GM19328 (cell line): ENCODE data around the gene ZSCAN20.
A peak's percentile ranks its signal among the peaks of the same experiment; 100 is the strongest.

Source experiments
- ATAC-seq: cut with Tn5 transposase; IDR thresholded peaks from one replicate; pipeline ENCODE4 v1.9.1; 2021; ENCODE audit warnings: mild to moderate bottlenecking, moderate library complexity; ENCODE audit not compliant: unreplicated experiment

ZSCAN20 gene

DNA sequence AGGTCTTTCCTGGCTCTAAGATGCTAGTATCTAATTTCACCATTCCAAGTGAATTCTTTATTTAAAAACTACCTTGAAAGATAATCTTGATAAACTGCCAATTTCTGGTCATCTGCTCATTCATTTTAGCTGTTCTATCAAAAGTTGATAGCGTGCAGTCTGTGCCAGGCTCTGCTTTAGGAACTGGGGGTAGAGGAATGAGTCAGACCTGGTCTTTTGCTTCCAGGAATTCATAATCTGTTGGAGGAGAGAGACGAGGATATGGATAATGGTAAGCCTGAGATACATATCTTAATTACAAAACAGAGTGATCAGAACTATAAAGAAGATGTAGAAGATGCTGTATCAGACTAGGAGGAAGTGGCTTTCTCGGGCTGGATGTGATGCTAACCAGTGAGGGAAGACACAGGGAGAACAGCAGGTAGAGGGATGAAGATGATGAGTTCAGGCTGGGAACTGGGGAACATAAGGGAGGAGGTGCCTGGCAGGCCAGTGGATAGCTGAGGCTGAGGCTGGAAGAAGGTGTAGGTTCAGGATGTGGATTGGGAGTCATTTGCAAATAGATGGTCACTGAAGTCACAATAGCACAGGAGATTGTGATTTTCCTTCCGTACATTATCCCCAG is 29.3 kb upstream of the ZSCAN20 start:
- no peak for ATAC-seq

DNA sequence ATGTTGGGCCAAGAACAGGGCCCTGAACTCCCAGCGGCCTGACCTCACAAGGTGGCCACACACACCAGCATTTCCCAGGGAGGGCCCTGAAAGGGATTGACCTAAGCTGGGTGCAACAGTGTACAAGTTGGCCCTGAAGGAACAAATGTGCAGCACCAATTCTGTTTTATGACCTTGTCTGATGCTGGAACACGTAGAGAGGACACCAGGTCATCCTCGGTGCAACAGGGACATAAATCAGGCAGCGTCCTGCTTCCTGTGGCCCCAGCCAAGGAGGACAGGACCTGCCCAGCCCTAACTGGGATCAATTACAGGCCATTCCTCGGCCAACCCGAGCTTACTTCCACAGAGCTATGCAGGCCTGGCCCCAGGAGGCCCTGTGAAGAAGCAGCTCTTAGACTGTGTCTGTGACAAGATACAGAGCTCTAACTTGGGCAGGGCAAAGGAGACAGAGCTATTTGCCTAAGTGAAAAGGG is 28.7 kb upstream of the ZSCAN20 start:
- no peak for ATAC-seq

DNA sequence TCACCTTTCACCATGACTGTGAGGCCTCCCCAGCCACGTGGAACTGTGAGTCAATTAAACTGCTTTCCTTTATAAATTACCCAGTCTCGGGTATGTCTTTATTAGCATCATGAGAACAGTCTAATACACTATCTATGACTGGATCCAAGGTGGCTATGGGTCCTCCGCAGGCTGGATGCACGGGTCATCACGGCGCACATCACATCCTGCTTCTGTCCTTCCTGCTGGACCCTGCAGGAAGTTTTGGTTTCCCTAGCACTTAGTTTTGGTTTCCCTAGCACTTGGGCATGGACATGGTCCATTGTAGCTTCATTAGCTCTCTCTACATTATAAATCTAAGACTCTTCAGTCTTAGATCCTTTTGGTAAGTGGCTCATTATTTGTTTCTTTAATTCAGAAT is 27.3 kb upstream of the ZSCAN20 start:
- ATAC-seq, result no peak

DNA sequence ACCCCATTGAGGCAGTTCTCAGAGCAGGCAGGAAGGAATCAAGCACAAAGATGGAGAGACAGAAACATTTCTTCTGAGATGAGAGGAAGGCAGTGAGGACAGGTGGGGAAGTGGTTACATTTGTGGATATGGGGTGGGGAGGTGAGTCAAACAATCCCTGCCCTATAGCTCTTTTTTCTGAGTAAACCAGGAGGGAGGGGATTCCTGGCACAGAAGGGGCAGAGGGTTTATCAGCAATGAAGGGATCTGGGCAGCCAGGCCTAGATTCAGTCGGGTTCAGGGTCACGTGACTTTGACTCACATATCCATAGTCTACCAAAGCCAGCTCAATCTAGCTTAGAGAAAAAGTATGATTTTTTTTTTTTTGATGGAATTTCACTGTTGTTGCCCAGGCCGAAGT is 25.9 kb upstream of the ZSCAN20 start:
- no peak for ATAC-seq

DNA sequence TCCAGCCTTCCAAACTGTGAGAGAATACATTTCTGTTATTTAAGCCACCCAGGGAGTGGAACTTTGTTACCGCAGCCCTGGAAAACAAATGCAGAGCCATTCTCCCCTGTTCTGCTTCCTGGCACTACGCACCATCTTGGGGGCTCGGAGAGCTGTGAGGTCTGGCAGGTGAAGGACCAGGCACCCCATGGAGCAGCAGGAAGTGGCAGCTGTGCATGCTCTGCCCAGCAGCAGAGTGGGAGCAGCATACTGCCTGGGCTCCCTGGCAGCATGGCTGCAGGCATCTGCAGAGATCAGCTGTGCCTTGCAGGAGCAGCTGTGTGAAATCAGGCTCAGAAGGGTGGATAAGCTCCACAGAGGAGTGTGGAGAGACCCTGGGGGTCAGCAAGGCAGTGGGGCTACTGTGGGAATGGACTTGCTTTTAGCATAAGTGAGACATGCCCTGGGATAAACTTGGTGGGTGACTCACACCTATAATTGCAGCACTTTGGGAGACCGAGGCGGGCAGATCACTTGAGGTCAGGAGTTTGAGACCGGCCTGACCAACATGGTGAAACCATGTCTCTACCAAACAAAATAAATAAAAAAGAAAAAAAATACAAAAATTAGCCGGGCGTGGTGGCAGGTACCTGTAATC is 17.7 kb upstream of the ZSCAN20 start:
- no peak for ATAC-seq

DNA sequence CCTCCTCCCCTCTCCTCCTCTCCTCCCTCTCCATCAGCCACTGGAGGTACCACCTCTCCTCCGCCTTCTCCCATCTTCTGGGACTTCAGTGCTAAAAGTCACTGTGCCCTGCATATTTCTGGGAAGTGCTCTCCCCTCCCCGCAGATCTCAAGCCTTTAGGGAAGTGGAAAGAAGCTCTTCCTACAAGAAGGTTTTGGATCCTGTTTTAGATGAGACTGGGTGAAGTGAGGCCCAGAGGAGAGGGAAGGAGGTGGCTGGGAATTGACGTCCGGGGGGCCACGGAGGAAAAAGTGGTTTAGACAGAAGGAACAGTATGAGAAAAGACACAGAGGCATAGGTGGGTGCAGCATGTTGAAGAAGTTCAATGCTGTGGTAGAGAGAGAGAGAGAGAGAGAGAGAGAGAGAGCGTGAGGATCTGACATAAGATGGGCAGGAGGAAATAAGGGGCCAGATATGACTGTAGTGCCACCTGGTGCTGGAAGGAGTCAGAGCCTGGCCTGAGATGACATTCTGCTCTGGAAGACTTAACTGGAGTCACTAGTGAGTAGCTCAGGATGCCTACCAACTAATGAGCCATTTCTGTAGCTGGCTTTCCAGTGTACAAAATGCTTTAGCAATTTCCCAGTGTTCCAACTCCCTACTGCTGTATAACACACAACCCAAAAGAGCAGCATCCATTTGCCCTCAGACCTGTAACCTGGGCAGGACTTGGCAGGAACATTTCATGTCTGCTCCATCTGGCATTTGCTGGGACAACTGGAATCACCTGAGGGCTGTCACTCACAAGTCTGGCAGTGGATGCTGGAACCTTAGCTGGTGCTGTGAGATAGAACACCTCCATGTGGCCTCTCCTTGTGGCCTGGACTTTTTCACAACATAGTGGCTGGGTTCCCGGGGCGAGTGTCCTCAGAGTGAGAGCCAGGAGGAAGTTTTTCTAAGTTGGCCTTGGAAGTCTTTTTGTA is 16.6 kb upstream of the ZSCAN20 start:
- peak; percentile 57 for ATAC-seq

DNA sequence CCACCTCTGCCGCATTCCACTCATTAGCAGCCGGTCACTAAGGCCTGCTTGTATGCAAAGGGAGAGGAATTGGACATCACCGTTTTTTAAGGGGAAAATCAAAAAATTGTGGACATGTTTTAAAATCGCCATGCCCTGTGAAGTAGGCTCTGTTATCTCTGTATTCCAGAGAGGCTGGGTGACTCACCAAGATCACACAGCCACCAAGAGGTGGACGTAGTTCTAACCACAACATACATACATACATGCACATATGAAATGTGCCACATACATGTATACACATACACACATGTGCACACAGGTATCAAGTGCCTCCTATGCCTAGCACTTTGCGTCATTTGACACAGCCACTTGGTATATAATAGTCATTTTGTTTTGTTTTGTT is 16.0 kb upstream of the ZSCAN20 start:
- ATAC-seq, result no peak

DNA sequence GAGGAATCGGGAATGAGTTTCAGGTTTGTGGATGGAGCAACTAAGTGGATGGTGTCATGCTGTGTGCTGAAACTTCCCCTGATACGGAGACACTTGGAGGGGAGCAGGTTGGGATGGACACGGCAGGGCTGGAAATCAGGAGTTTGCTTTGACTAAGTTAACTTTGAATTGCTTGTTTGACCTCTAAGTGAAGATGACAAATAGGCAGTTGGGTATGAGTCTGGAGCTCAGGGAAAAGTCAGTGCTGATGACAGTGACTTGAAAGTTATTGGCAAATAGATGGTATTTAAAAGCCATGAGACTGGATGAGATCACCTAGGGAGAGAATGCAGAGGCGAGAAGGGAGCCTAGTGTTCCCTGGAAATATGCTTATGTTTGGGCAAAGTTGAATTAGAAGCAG is 12.8 kb upstream of the ZSCAN20 start:
- no peak for ATAC-seq

DNA sequence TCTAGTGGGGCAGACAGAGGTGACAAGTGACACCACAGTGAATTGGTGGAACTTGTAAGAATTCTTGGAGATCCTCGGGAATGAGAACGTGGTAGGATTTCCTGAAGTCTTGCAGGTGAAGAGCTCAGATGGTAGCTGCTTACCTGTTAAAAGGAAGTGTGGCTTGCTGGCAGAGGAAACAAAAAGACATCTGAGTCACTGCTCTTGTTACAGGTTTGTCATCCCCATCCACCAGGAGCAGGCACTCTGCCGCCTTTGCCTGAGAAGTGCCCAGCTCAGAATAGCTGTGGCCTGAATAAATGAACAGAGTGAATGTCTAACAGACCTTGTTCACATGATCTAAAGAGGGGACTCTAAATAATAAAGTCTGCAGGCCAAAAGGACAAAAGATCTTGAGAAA is 12.3 kb upstream of the ZSCAN20 start:
- no peak for ATAC-seq

DNA sequence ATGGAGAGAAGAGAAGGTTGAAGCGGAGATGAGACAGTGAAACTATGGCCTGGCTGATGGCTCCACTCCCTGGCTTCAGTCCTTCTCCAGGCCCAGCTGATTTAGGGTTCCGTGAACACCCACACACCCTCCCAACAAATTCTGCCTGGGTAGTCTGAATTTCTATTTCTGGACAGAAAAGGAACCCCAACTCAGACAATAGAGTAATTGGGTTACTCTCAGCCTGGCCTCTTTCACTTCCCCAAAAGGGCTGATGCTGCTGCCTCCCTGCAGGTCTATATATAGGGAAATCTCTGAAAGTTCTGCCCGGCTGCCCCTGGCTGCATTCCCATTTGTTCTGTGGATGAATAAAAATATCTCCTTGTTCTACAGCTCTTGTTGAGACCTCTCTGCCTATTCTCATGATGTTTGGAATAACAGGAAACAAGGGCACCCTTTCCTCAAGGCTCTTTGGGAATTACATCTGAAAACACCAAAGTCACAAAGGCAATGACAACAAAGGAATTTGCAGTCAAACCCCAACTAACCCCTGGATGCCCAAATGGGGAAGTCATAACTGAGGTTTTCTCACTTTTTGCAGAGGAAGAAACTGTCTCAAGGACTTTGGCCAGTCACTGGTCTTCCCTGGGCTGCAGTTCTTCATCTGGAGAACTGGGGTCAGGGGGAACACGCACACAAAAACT is 11.4 kb upstream of the ZSCAN20 start:
- peak; percentile 84 for ATAC-seq

DNA sequence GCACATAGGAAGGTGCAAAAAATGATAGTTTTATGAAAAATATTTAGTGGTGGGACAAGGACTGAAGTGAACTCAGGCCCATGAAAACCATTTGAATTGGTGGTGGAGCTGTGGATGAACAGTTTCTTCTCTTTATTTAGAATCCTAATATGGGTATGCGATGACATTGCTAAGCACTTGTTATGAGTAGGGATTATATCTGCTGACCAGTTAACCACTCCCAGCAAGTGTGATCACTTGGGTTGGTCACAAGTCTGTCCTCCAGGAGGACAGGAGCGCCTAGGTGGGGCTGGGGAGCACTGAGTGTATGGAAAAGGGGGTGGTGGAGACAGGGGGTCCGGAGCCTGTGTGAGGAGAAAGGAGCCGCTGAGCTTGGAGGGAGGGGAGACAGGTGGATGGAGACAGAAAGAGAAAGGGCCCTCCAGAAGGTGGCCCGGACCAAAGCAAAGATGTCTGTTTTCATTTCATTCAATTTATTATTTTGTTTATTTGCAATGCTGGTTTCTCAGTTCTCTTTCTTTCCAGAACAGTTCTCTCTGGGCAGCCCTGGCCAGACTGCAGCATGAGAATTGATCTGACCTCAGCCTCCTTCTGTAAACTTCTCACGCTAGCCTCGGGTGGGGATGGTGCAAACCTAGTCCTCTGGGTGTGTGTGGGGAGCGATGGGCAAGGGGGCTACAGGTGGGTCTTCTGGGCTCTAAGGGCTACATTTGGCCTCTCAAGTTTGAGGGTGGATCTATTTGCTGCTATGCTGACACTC is 9.9 kb upstream of the ZSCAN20 start:
- no peak for ATAC-seq

DNA sequence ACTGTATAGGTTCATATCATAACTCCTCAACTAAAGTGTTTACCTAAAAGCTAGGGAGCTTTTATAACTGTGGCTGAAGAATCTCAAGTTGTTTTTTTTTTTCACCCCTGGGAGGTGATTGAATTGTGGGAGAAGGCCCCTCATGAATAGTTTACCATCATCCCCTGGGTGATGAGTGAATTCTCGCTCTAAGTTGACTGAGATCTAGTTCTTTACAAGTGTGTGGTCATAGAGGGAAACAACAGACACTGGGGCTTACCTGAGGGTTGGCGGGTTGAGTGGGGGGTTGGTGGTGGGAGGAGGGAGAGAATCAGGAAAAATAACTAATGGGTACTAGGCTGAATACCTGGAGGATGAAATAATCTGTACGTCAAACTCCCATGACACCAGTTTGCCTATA is 7.9 kb upstream of the ZSCAN20 start:
- ATAC-seq, result no peak

DNA sequence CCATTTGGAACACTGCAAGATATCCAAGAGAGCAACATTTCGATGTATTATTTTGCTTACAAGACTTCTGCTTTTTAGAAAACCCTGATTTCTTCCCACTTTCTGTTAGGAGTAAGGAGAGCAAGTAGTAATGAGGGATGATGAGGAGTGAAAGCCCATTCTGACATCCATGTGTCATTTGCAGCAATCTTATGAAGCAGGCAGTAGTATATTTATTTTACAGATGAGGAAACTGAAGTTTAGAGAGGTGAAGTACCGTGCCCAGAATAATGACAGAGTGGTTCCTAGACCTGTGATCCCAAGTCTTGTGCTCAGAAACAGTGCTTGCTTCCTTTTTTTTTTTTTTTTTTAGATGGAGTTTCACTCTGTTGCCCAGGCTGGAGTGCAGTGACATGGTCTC is 7.1 kb upstream of the ZSCAN20 start:
- no peak for ATAC-seq

DNA sequence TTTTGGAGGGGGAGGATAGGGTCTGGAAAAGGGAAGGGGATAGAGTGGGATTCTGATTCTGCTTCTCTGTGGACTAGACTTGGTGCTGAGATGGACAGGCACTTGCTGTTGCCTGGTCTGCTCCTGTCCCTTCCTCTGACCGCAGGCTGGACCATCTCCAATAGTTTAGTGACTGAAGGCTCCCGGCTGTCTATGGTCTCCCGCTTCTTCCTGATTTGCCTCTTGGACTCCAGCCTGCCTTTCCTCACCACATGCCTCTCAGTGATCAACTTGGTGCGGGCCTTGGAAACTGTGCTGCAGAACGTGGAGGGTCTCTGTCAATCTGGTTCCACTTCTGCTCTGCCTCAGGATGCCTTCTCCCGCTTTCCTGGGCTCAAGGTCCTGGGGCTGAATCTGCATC is 6.3 kb upstream of the ZSCAN20 start:
- no peak for ATAC-seq

DNA sequence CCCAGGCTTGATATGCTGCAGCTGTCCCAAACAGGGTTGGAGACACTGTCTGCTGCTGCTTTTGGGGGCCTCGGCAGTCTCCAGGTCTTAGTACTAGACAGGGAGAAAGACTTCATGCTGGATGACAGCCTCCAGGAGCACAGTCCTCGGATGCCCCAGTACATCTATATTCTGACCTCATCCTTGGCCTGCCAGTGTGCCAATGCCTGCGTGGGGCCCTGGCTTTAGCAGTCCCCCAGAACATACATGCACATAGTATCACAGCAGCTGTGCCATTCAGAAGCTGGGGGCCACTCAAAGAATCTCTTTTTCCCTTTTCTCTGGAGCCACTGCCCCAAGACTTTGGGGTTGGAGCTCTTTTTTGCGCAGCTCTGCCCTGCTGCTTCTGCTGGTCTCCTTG is 4.4 kb upstream of the ZSCAN20 start:
- no peak for ATAC-seq

DNA sequence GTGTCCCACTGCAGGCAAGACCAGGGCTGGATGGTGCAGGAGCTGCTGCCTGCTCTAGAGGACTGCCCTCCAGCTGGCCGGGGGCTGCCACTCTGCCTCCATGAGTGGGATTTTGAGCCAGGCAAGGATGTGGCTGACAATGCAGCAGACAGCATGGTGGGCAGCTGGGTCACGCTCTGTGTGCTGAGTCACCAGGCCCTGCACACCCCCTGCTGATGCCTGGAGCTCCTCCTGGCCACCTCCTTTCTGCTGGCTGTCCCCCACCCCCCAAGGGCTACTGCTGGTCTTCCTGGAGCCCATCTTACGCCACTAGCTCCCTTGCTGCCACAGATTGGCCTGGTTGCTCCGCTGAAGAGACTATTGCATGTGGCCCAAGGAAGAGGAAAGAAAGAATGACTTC is 3.9 kb upstream of the ZSCAN20 start:
- no peak for ATAC-seq

DNA sequence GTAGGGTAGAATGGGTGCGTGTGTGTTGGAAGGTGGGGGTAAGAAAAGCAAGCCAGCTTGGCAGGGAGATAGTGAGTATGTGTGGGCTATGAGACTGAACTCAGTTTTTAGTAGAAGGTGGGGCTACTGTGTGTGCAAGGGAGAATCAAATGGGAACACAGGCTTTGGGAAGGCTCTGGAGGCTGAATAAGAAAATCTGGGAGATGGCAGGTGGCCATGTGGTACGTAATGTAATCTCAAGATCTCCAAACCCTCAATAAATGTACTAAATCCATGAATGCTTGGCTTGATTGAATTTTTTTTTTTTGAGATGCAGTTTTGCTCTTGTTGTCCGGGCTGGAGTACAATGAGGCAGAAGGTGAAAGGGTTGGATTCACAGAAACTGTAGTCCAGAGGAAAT is 3.5 kb upstream of the ZSCAN20 start:
- no peak for ATAC-seq

DNA sequence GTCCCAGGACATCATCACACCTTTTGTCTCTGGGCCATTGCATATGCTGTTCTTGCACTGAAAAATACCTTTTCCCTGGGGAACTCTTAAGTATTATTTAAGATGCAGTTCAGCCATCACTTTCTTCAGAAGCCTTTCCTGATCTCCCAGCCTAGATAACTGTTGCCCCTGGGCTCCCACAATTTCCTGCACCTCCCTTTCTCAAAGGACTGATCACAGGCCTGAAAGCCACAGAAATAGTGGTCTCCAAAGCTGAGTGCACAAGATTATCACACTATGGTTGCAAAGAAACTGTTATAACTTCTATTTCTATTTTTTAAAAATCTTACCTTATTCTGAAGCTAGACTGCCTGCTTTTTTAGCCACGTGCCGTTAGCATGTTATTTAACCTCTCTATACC is 2.8 kb upstream of the ZSCAN20 start:
- ATAC-seq, result no peak

DNA sequence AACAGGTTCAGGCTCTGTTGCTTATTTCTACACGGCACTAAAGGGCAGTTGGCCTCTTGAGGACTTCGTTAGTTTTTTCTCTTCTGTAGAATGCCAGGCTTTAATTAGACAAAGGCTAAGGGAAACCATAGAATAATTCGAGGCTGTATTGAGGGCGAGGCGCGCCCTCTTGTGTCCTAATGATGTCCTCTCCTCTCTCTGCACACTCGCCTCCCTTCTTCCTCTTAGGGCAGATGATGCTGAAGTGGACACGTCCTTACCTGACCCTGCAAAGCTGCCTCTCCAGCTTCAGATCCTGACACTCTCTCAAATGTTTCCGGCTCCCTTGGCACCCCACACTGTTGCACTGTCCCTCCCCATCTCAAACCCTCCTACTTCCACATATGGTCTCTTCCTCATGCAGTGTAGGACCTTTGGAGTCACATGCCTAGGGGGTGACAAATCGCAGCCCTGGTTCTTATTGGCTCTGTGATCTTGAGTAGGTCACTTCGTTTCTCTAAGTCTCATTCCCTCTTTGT is 1.9 kb upstream of the ZSCAN20 start:
- ATAC-seq, result no peak

DNA sequence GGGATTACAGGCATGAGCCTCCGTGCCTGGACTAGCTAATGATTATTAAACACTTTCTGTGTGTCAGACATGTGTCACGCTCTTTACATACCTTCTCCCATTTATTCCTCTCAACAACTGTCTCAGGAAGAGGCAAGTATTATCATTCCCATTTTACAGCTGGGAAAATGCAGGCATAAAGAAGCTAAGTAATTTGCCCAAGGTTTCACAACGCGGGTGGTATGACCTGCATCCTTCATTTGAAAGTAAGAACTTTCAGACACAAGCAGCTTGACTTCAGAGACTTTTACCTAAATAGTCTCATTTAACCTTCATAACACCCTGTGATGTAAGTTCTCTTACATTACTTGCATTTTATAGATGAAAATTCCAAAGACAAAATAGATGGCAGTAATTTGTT is 1.0 kb upstream of the ZSCAN20 start:
- no peak for ATAC-seq
